ENCODE results near the gene EVC2. TPM values are rescaled to one million over a fixed set of nuclear protein-coding genes. Genes with fewer than 3 reads are reported as not detected.
"Not testable (repeated sequence)": the region's sequence is repeated elsewhere in the genome, so short reads cannot be mapped to it uniquely, and the experiment has no call there.

Gene EVC2
- total RNA-seq, 1 donor from 2014 or later, result 9.3 TPM

- DNase-seq (ENCODE audit: low read depth), result no peak
- no peak for TF ChIP-seq CTCF (conservative IDR thresholded peaks at IDR 0.05; ENCODE audit: low read depth, low read length)
- no peak overlapping the region for H3K4me3 ChIP-seq (ENCODE audit: low read depth, low read length)
Measured at GRCh38 chr4:5618051-5618960, 90.1 kb downstream of the EVC2 start.

GRCh38 chr4:5616331-5616950, 91.9 kb downstream of the EVC2 start:
- TF ChIP-seq CTCF (conservative IDR thresholded peaks at IDR 0.05; ENCODE audit: low read depth, low read length), result no peak
- no peak for DNase-seq (ENCODE audit: low read depth)
- H3K4me3 ChIP-seq (ENCODE audit: low read depth, low read length), result no peak overlapping the region

- DNase-seq (ENCODE audit: low read depth), result no peak
- no peak for TF ChIP-seq CTCF (conservative IDR thresholded peaks at IDR 0.05; ENCODE audit: low read depth, low read length)
- H3K4me3 ChIP-seq (ENCODE audit: low read depth, low read length), result no peak overlapping the region
Measured at GRCh38 chr4:5615496-5616075, 92.8 kb downstream of the EVC2 start.

DNA sequence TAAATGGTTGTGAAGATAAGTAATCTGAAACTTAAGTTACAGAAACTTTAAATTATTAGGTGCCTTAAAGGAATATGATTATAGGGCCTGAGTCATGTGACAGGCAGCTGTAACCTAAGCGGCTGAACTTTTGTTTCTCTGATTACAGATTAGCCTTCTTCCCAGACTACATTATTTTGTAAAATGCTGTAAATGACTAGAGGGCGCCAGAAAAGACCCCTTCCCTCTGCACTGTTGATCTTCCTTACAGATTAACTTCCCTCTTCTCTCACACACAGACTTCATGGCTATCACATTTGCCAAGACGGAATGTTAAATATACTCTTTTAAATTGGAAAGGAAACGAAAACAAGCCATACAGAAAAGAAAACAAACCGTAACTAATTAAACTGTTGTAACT, 96.6 kb downstream of the EVC2 start:
- no peak overlapping the region for H3K4me3 ChIP-seq (ENCODE audit: low read depth, low read length)
- TF ChIP-seq CTCF (conservative IDR thresholded peaks at IDR 0.05; ENCODE audit: low read depth, low read length), result no peak
- DNase-seq (ENCODE audit: low read depth), result no peak

DNA sequence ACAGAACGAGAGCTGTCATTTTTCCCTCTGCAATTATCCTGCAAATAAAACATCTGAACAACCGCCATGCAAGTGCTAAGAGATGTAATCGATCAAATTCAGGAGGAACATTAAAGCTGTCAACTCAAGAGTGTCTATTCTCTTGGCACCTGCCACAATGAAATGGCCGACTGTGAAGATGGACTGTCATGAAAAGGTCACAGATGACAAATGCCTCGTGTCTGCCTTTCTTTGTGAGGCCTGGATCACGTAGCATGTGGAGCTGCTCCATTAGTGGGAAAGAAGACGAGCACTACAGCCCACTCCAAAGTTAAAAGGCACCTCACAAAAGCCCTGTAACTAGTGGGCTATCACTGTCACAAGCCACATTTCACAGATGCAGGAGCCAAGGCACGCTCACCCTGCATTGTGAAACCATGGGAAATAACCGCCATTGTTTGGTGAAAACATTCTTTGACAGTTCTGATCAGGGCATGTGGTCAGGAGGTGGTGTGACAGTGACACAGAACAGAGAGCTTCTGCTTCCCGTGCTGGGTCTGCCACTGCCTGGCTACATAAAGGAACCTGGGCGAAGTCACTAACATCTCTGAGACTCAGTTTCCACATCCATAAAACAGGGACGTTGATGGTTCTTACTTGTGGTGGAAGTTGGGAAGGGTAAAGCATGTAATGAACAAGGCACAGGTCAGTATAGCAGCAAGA, 98.9 kb downstream of the EVC2 start:
- no peak for DNase-seq (ENCODE audit: low read depth)
- H3K4me3 ChIP-seq (ENCODE audit: low read depth, low read length), result no peak overlapping the region
- no peak for TF ChIP-seq CTCF (conservative IDR thresholded peaks at IDR 0.05; ENCODE audit: low read depth, low read length)

DNA sequence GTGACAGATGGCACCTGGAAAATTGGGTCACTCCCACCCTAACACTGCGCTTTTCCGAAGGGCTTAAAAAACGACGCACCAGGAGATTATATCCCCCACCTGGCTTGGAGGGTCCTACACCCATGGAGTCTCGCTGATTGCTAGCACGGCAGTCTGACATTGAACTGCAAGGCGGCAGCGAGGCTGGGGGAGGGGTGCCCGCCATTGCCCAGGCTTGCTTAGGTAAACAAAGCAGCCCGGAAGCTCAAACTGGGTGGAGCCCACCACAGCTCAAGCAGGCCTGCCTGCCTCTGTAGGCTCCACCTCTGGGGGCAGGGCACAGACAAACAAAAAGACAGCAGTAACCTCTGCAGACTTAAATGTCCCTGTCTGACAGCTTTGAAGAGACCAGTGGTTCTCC, 114.5 kb downstream of the EVC2 start:
- not testable (repeated sequence) for DNase-seq (ENCODE audit: low read depth); H3K4me3 ChIP-seq (ENCODE audit: low read depth, low read length)

GRCh38 chr4:5592272-5592671, 116.1 kb downstream of the EVC2 start:
- DNase-seq (ENCODE audit: low read depth), result no peak
- no peak for TF ChIP-seq CTCF (conservative IDR thresholded peaks at IDR 0.05; ENCODE audit: low read depth, low read length)
- no peak overlapping the region for H3K4me3 ChIP-seq (ENCODE audit: low read depth, low read length)
